GM12878 (cell line): ENCODE results near the gene MDC1. TPM values are rescaled to one million over a fixed set of nuclear protein-coding genes. Genes with fewer than 3 reads are reported as not detected.

ENCODE experiments used
- ASH2L ChIP-seq: fragments of 300-600, 200-600 bp; sonication (generic); IDR thresholded peaks from 2 replicates; pipeline ENCODE4 v1.6.1; 2017; ENCODE audit warnings: low read depth, mild to moderate bottlenecking, borderline replicate concordance
- BHLHE40 ChIP-seq, 2 experiments: fragments of 450-650 bp in 1 of 2; IDR thresholded peaks; 2 replicates each; pipeline ENCODE4 v1.6.1; 2011 to 2017; ENCODE audit warnings: low read depth in 2 of 2, borderline replicate concordance in 1 of 2, improper control_type of control experiment in 1 of 2, low read length in 1 of 2, mild to moderate bottlenecking in 1 of 2
- BMI1 ChIP-seq: fragments of 450-650 bp; IDR thresholded peaks from 2 replicates; pipeline ENCODE4 v1.6.1; 2016; ENCODE audit warnings: mild to moderate bottlenecking, moderate library complexity, borderline replicate concordance
- CHD1 ChIP-seq: IDR thresholded peaks from 2 replicates; pipeline ENCODE4 v1.6.1; 2012; ENCODE audit warnings: low read depth, low read length, improper control_type of control experiment
- EGR1 ChIP-seq, 2 experiments: IDR thresholded peaks; 1 replicate in 1 of 2; 2 replicates in 1 of 2; pipeline ENCODE4 v1.6.1; 2011 to 2012; ENCODE audit warnings: low read depth in 2 of 2, low read length in 2 of 2, borderline replicate concordance in 1 of 2, mild to moderate bottlenecking in 1 of 2, moderate library complexity in 1 of 2
- ETV6 ChIP-seq, 2 experiments: fragments of 450-650 bp in 1 of 2; IDR thresholded peaks in 1 of 2; conservative IDR thresholded peaks in 1 of 2; 2 replicates each; pipeline ENCODE4 v1.6.1; 2014; ENCODE audit warnings: antibody characterized with exemption in 1 of 2, borderline replicate concordance in 1 of 2, low read depth in 1 of 2, mild to moderate bottlenecking in 1 of 2, moderate library complexity in 1 of 2
- FOXK2 ChIP-seq: fragments of 450-650 bp; IDR thresholded peaks from 2 replicates; pipeline ENCODE4 v1.6.1; 2017; ENCODE audit warnings: mild to moderate bottlenecking, moderate library complexity
- FOXM1 ChIP-seq: IDR thresholded peaks from 2 replicates; pipeline ENCODE4 v1.6.1; 2012; ENCODE audit warnings: low read depth, mild to moderate bottlenecking, inconsistent platforms, low read length, moderate library complexity
- GATAD2B ChIP-seq: fragments of 450-650 bp; conservative IDR thresholded peaks from 2 replicates; pipeline ENCODE4 v1.6.1; 2017; ENCODE audit warnings: low read depth, mild to moderate bottlenecking, moderate library complexity
- HDAC2 ChIP-seq: fragments of 200-600 bp; sonication (generic); IDR thresholded peaks from 2 replicates; pipeline ENCODE4 v1.6.1; 2017
- HDGF ChIP-seq: fragments of 450-650 bp; IDR thresholded peaks from 2 replicates; pipeline ENCODE4 v1.6.1; 2016; ENCODE audit warnings: antibody characterized with exemption
- KAT2A ChIP-seq: conservative IDR thresholded peaks from 2 replicates; pipeline ENCODE4 v1.6.1; 2011; ENCODE audit warnings: low read depth, low read length; ENCODE audit not compliant: control insufficient read depth
- NBN ChIP-seq: fragments of 450-650 bp; IDR thresholded peaks from 2 replicates; pipeline ENCODE4 v1.6.1; 2016
- POLR2AphosphoS5 ChIP-seq: IDR thresholded peaks from 2 replicates; pipeline ENCODE4 v1.6.1; 2011; ENCODE audit warnings: mild to moderate bottlenecking, low read length, inconsistent platforms
- RAD21 ChIP-seq: IDR thresholded peaks from 2 replicates; pipeline ENCODE4 v1.6.1; 2011; ENCODE audit warnings: mild to moderate bottlenecking, low read depth, low read length, moderate library complexity; ENCODE audit not compliant: insufficient read depth
- RELA ChIP-seq: fragments of 450-650 bp; IDR thresholded peaks from 2 replicates; pipeline ENCODE4 v1.8.0; 2014; ENCODE audit warnings: borderline replicate concordance; ENCODE audit not compliant: partially characterized antibody
- SPI1 ChIP-seq: IDR thresholded peaks from 2 replicates; pipeline ENCODE4 v1.6.1; 2011; ENCODE audit warnings: low read depth, mild to moderate bottlenecking, low read length, moderate library complexity, borderline replicate concordance; ENCODE audit not compliant: insufficient read depth
- SREBF2 ChIP-seq: IDR thresholded peaks from 2 replicates; pipeline ENCODE4 v1.6.1; 2012; ENCODE audit warnings: mild to moderate bottlenecking, low read length
- STAT1 ChIP-seq: fragments of 450-650 bp; conservative IDR thresholded peaks from 2 replicates; pipeline ENCODE4 v1.6.1; 2014; ENCODE audit warnings: antibody characterized with exemption, mild to moderate bottlenecking
- STAT3 ChIP-seq: IDR thresholded peaks from 2 replicates; pipeline ENCODE4 v1.6.1; 2011; ENCODE audit warnings: low read depth, low read length, improper control_type of control experiment
- YY1 ChIP-seq: IDR thresholded peaks from 2 replicates; pipeline ENCODE4 v1.6.1; 2011; ENCODE audit warnings: low read depth, mild to moderate bottlenecking, low read length
- ZNF207 ChIP-seq: fragments of 450-650 bp; IDR thresholded peaks from 2 replicates; pipeline ENCODE4 v1.6.1; 2014; ENCODE audit warnings: antibody characterized with exemption, mild to moderate bottlenecking, borderline replicate concordance
- ZNF622 ChIP-seq: fragments of 450-650 bp; IDR thresholded peaks from 2 replicates; pipeline ENCODE4 v1.6.1; 2017; ENCODE audit warnings: mild to moderate bottlenecking, inconsistent platforms
- ZZZ3 ChIP-seq: IDR thresholded peaks from 2 replicates; pipeline ENCODE4 v1.6.1; 2011; ENCODE audit warnings: low read depth; ENCODE audit not compliant: control insufficient read depth, insufficient read length
- polyA plus RNA-seq, 11 experiments: library from polyadenylated mRNA; depleted of rRNA in 4 of 11; unstranded in 6 of 11; stranded (reverse) in 5 of 11; fragments of >200 nt; fragmentation: Nextera tagmentation in 4 of 11; fragmentation: Illumina TruSeq in 1 of 11; extraction: Ambion mirVana in 4 of 11; extraction: Trizol in 1 of 11; gene quantifications; 1 replicate in 1 of 11; 2 replicates in 10 of 11; pipeline versions ENCODE4 v1.2.1 to v1.2.3, GENCODE V29; 2011 to 2016; ENCODE audit warnings: inconsistent platforms in 2 of 11, missing spikeins in 2 of 11, low read depth in 1 of 11
- total RNA-seq, 4 experiments: library from RNA; depleted of rRNA in 3 of 4; stranded (reverse); fragments of >200 nt in 3 of 4; fragmentation: Illumina TruSeq in 1 of 4; extraction: Trizol in 1 of 4; gene quantifications; 2 replicates each; pipeline versions ENCODE4 v1.2.1 to v1.2.3, GENCODE V29; 2013 to 2021
- TF ChIP-seq, protein P1 (sequence below): fragments of 450-650 bp; conservative IDR thresholded peaks from 2 replicates; pipeline ENCODE4 v1.6.1; 2017; ENCODE audit warnings: mild to moderate bottlenecking, moderate library complexity
- TF ChIP-seq, protein P2 (sequence below): fragments of 450-650 bp; IDR thresholded peaks from 2 replicates; pipeline ENCODE4 v1.6.1; 2017; ENCODE audit warnings: antibody characterized with exemption, mild to moderate bottlenecking, moderate library complexity

Gene MDC1
- total and polyA plus RNA-seq, 10 of the 15 experiments (the other 5 are each of a cell fraction or from before 2014, with no cell fraction given): 5.1 to 62.5 (median 22.4) TPM

- TF ChIP-seq RAD21: peak; percentile 86
- TF ChIP-seq, protein P1, sequence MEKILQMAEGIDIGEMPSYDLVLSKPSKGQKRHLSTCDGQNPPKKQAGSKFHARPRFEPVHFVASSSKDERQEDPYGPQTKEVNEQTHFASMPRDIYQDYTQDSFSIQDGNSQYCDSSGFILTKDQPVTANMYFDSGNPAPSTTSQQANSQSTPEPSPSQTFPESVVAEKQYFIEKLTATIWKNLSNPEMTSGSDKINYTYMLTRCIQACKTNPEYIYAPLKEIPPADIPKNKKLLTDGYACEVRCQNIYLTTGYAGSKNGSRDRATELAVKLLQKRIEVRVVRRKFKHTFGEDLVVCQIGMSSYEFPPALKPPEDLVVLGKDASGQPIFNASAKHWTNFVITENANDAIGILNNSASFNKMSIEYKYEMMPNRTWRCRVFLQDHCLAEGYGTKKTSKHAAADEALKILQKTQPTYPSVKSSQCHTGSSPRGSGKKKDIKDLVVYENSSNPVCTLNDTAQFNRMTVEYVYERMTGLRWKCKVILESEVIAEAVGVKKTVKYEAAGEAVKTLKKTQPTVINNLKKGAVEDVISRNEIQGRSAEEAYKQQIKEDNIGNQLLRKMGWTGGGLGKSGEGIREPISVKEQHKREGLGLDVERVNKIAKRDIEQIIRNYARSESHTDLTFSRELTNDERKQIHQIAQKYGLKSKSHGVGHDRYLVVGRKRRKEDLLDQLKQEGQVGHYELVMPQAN: peak; percentile 40
- peak; percentile 17; the same call in 1 of the 2 replicates for TF ChIP-seq STAT1
- no peak for TF ChIP-seq KAT2A
- no peak for TF ChIP-seq STAT3
- no peak for TF ChIP-seq ZZZ3
- TF ChIP-seq EGR1 (IDR thresholded peaks at IDR 0.05; ENCODE audit: borderline replicate concordance in 1 of 2, low read depth in 2 of 2, low read length in 2 of 2): no peak
- TF ChIP-seq ASH2L: no peak
- no peak for TF ChIP-seq SREBF2
- TF ChIP-seq YY1: peak; percentile 76
- TF ChIP-seq ZNF207: peak; percentile 32; the same call in 1 of the 2 replicates
- TF ChIP-seq HDAC2: no peak
- TF ChIP-seq BMI1: no peak
- no peak for TF ChIP-seq CHD1
- TF ChIP-seq GATAD2B: peak; percentile 44; the same call in 1 of the 2 replicates
- no peak for TF ChIP-seq SPI1
- TF ChIP-seq FOXM1: no peak
- TF ChIP-seq ZNF622: no peak
- TF ChIP-seq FOXK2: no peak
- 0 out of 2 replicates have a peak, but pooled peaks have one; percentile 21 for TF ChIP-seq NBN
- TF ChIP-seq HDGF: peak; percentile 81; the same call in 1 of the 2 replicates
- TF ChIP-seq BHLHE40 (IDR thresholded peaks at IDR 0.05; ENCODE audit: borderline replicate concordance in 1 of 2, low read depth in 2 of 2, low read length in 1 of 2): 0 out of 4 replicates have a peak, but pooled peaks of 1 of the 2 experiments have one; percentile 7
- TF ChIP-seq, protein P2, sequence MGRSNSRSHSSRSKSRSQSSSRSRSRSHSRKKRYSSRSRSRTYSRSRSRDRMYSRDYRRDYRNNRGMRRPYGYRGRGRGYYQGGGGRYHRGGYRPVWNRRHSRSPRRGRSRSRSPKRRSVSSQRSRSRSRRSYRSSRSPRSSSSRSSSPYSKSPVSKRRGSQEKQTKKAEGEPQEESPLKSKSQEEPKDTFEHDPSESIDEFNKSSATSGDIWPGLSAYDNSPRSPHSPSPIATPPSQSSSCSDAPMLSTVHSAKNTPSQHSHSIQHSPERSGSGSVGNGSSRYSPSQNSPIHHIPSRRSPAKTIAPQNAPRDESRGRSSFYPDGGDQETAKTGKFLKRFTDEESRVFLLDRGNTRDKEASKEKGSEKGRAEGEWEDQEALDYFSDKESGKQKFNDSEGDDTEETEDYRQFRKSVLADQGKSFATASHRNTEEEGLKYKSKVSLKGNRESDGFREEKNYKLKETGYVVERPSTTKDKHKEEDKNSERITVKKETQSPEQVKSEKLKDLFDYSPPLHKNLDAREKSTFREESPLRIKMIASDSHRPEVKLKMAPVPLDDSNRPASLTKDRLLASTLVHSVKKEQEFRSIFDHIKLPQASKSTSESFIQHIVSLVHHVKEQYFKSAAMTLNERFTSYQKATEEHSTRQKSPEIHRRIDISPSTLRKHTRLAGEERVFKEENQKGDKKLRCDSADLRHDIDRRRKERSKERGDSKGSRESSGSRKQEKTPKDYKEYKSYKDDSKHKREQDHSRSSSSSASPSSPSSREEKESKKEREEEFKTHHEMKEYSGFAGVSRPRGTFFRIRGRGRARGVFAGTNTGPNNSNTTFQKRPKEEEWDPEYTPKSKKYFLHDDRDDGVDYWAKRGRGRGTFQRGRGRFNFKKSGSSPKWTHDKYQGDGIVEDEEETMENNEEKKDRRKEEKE: no peak
- TF ChIP-seq POLR2AphosphoS5: peak; percentile 50; the same call in 1 of the 2 replicates
- TF ChIP-seq RELA: no peak
- TF ChIP-seq ETV6 (conservative IDR thresholded peaks at IDR 0.05 in 1 of 2, IDR thresholded peaks at IDR 0.05 in 1 of 2; ENCODE audit: borderline replicate concordance in 1 of 2, low read depth in 1 of 2): no peak
Measured at GRCh38 chr6:30722280-30723112, 5.4 kb upstream of the MDC1 start (continued).
